ENCODE results near the gene TMPRSS11A. TPM values are rescaled to one million over a fixed set of nuclear protein-coding genes. Genes with fewer than 3 reads are reported as not detected.
A peak's percentile ranks its signal among the peaks of the same experiment; 100 is the strongest.

The TMPRSS11A gene
- total RNA-seq, 1 donor from 2014 or later: 1.8 TPM

DNA sequence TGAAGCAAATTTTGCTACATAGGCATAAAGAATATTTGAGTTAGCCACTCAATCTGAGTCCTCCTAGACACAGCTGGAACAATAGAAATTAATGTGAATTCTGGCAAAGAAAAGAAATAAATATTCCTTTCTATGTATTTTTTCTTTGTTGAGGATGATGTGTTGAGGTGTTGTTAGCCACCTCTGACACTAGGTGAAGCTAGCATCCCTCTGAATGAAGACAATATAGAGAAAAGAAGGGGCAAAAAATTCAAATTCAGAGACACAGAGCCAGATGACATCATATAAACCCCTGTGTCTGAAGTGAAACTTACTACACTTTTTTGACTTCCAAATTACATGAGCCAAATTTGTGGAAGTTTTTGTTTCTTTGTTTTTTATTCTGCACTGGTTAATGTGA is 44.9 kb downstream of the TMPRSS11A start:
- Mint-ChIP-seq H3K36me3 (no peaks in the 10 kb centered on the region), H3K9me3 (no peaks in the 10 kb centered on the region), H3K4me1 (peaks cover 12% of the 10 kb centered on the region), H3K4me3 (no peak overlapping the region), H3K27ac (no peak overlapping the region), H3K27me3 (ENCODE audit: low read depth) (no peaks in the 10 kb centered on the region)
- no peak for DNase-seq (ENCODE audit: low spot score in 2 of 2, unreplicated experiment in 2 of 2)
- TF ChIP-seq, protein P1, sequence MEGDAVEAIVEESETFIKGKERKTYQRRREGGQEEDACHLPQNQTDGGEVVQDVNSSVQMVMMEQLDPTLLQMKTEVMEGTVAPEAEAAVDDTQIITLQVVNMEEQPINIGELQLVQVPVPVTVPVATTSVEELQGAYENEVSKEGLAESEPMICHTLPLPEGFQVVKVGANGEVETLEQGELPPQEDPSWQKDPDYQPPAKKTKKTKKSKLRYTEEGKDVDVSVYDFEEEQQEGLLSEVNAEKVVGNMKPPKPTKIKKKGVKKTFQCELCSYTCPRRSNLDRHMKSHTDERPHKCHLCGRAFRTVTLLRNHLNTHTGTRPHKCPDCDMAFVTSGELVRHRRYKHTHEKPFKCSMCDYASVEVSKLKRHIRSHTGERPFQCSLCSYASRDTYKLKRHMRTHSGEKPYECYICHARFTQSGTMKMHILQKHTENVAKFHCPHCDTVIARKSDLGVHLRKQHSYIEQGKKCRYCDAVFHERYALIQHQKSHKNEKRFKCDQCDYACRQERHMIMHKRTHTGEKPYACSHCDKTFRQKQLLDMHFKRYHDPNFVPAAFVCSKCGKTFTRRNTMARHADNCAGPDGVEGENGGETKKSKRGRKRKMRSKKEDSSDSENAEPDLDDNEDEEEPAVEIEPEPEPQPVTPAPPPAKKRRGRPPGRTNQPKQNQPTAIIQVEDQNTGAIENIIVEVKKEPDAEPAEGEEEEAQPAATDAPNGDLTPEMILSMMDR (IDR thresholded peaks at IDR 0.05; ENCODE audit: unreplicated experiment): no peak

DNA sequence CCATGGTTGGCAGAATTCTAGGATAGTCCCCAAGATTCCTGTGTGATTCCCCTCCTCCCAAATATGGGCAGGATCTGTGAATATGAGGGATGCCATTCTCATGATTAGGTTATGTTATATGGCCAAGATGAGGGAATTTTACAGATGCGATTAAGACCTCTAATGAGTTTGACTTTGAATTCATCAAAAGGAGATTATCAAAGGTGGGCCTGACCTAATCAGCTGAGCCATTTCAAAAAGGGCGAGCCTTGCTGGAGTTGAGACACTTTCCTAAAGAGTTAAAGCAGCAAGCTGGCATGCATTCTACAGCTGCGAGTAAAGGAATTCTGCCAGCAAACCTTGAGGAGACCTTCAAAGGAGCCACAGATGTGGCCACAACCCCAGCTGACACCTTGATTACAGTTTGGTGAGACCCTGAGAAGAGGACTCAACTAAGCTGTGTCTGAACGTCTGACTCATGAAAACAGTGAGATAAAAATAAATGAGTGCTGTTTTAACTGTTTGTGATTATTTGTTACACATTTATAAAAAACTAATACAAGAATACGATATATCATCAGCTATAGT is 47.8 kb downstream of the TMPRSS11A start:
- Mint-ChIP-seq H3K36me3 (no peaks in the 10 kb centered on the region), H3K4me1 (peaks cover 6% of the 10 kb centered on the region), H3K27ac (no peak overlapping the region), H3K4me3 (no peak overlapping the region), H3K9me3 (no peaks in the 10 kb centered on the region), H3K27me3 (ENCODE audit: low read depth) (no peaks in the 10 kb centered on the region)
- DNase-seq (ENCODE audit: low spot score in 2 of 2, unreplicated experiment in 2 of 2): no peak
- TF ChIP-seq, protein P1 (IDR thresholded peaks at IDR 0.05; ENCODE audit: unreplicated experiment): no peak

DNA sequence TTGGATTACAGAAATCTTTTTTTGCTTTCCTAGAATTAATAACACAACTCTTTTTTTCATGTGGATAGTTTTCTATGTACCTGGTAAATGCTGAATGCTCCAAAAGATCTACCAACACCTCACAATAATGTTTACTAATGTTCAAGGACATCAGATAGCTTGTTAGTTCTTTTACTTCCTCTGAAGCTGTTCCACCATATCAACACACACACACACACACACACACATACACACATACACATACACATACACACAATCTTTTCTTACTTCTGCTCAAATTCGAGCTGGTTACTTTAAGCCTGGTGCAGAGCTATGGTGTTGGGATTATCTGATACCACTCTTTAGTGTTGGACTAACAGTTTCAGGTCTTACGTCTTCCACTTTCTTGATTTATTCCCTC is 51.2 kb downstream of the TMPRSS11A start:
- no peaks in the 10 kb centered on the region for H3K36me3 Mint-ChIP-seq
- no peak for DNase-seq (ENCODE audit: low spot score in 2 of 2, unreplicated experiment in 2 of 2)
- H3K27me3 Mint-ChIP-seq (ENCODE audit: low read depth): no peaks in the 10 kb centered on the region
- TF ChIP-seq, protein P1 (IDR thresholded peaks at IDR 0.05; ENCODE audit: unreplicated experiment): no peak
- no peak overlapping the region for H3K27ac Mint-ChIP-seq
- H3K9me3 Mint-ChIP-seq: no peaks in the 10 kb centered on the region
- no peaks in the 10 kb centered on the region for H3K4me1 Mint-ChIP-seq
- no peak overlapping the region for H3K4me3 Mint-ChIP-seq

DNA sequence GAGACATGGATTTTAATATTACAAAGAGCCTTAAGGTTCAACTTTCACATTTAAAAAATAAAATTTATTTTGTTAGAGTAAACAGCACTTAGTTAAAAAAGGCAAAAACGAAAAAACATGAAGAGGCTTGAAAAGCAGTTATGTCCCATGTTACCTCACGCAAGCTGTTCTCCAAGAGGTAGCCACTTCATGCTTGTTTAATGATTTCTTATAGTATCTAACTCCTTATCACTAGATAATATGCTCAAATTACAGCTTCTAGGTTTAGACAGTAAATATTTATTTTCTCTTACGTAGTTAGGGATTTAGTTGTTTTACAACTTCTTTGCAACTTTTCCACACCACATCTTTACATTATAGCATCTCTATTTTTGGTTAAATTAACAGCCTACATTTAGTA is 51.7 kb downstream of the TMPRSS11A start:
- DNase-seq (ENCODE audit: low spot score in 2 of 2, unreplicated experiment in 2 of 2): no peak
- H3K36me3 Mint-ChIP-seq: no peaks in the 10 kb centered on the region
- no peaks in the 10 kb centered on the region for H3K9me3 Mint-ChIP-seq
- TF ChIP-seq, protein P1 (IDR thresholded peaks at IDR 0.05; ENCODE audit: unreplicated experiment): no peak
- H3K4me3 Mint-ChIP-seq: no peak overlapping the region
- no peak overlapping the region for H3K27ac Mint-ChIP-seq
- no peaks in the 10 kb centered on the region for H3K27me3 Mint-ChIP-seq (ENCODE audit: low read depth)
- H3K4me1 Mint-ChIP-seq: no peaks in the 10 kb centered on the region

DNA sequence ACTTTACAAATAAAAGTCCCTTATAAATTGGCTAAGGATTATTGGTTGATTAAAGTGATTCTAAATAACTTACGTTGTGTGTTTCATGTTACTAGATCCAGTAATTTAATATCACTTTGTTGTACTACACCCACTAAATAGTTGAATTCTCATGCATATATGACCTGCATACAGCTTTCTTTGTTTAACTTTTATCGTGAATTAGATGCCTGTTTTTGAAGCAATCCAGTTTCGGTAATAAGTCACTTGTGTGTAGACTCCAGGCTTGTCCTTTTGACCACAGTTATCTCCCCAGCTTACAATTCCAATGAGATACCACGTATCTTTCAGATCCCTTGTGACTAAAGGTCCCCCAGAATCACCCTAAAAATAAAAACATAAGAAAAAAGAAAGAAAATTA is 52.2 kb downstream of the TMPRSS11A start:
- no peak for DNase-seq (ENCODE audit: low spot score in 2 of 2, unreplicated experiment in 2 of 2)
- Mint-ChIP-seq H3K4me3 (no peak overlapping the region), H3K4me1 (no peaks in the 10 kb centered on the region), H3K9me3 (peaks cover 1% of the 10 kb centered on the region), H3K27ac (no peak overlapping the region), H3K27me3 (ENCODE audit: low read depth) (no peaks in the 10 kb centered on the region), H3K36me3 (no peaks in the 10 kb centered on the region)
- TF ChIP-seq, protein P1 (IDR thresholded peaks at IDR 0.05; ENCODE audit: unreplicated experiment): no peak

DNA sequence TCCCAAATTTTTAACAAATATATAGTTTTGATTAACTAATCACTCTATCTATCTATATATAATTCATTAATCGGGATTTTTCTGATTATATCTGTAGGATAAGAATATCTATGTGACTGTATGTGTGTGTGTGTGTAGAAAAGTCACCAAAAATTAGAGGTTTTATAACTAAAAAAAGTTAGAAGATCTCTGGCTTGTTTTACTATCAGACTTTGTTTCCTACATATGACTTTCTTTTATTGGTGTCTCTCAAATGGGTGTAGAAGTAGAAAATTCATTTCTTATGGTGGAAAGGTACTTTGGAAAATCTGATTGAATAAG is 52.7 kb downstream of the TMPRSS11A start:
- Mint-ChIP-seq H3K27me3 (ENCODE audit: low read depth) (no peaks in the 10 kb centered on the region), H3K27ac (no peak overlapping the region), H3K4me3 (no peak overlapping the region), H3K36me3 (no peaks in the 10 kb centered on the region), H3K4me1 (no peaks in the 10 kb centered on the region), H3K9me3 (peaks cover 7% of the 10 kb centered on the region)
- DNase-seq (ENCODE audit: low spot score in 2 of 2, unreplicated experiment in 2 of 2): no peak
- TF ChIP-seq, protein P1 (IDR thresholded peaks at IDR 0.05; ENCODE audit: unreplicated experiment): peak; percentile 10
